Activated naive CD4-positive, alpha-beta T cell (primary cell): ENCODE results near the gene ELL3.

ENCODE experiments used
- DNase-seq, 4 experiments: peaks; one replicate each; lab custom pipeline; 2025; lab: John Stamatoyannopoulos, UW

Gene ELL3

DNA sequence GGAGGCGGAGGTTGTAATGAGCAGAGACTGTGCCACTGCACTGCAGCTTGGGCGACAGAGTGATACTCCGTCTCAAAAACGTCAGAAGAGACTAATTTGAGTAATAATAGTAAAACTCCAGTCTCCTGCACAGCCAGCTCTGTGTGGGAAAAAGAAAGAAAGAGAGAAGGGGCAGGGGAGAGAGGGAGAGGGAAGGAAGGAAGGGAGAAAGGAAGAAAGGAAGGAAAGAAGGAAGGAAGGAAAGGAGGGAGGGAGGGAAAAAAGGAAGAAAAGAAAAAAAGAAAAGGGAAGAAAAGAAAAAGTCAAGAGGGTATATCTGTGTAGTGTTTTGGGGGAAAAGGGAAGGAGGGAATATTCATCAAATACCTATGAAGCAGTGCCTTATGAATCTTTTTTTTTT is 53.6 kb downstream of the ELL3 start:
- DNase-seq = no peak
